ENCODE results near the gene NMNAT2. TPM values are rescaled to one million over a fixed set of nuclear protein-coding genes. Genes with fewer than 3 reads are reported as not detected.

NMNAT2 gene
- total and polyA plus RNA-seq, 2 of the 8 experiments (the other 6 are each of a cell fraction or from before 2014, with no cell fraction given), result 6.5 to 20.9 TPM

DNA sequence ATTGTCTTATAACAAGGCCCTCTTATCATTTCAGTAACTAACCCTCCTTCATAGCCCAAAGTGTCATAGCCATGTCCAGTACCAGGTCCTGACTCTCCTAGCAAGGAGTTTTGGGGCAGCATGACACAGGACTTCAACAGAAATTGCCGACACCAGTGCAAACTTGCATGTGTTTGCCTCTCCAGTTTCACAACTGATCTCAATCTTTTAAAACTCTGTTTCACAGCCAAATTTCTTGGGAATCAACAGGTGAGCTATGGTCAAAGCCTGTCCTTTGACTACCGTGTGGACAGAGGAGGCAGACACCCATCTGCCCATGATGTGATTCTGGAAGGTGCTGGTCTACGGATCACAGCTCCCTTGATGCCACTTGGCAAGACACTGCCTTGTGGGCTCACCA, 195.3 kb downstream of the NMNAT2 start:
- no peak overlapping the region for H2AFZ ChIP-seq (ENCODE audit: low read length)
- H3K18ac ChIP-seq (ENCODE audit: extremely low read depth, low read length), result no peak overlapping the region
- H2BK5ac ChIP-seq (ENCODE audit: low read depth, low read length), result no peak overlapping the region
- H4K8ac ChIP-seq (ENCODE audit: extremely low read depth, insufficient read depth, low read length), result no peak overlapping the region
- WGBS, 2 experiments (ENCODE audit: extremely low coverage in 1 of 2, insufficient coverage in 1 of 2, insufficient read length in 1 of 2, insufficient replicate concordance in 2 of 2, low coverage in 1 of 2, low lambda C conversion rate in 2 of 2, missing lambda C conversion rate in 1 of 2), result 96% methylated on average over 3 of the region's 3 CpGs; no CpG with 5 or more reads in 1 of the 2 experiments
- H3K79me1 ChIP-seq (ENCODE audit: low read depth, low read length), result no peaks in the 10 kb centered on the region
- H3K23ac ChIP-seq (ENCODE audit: insufficient read length), result no peak overlapping the region
- H3K4me3 ChIP-seq (ENCODE audit: extremely low read depth in 1 of 4, insufficient read depth in 2 of 4, low read depth in 3 of 4, low read length in 4 of 4), result no peak overlapping the region
- no peak overlapping the region for H2BK12ac ChIP-seq (ENCODE audit: low read depth, low read length)
- no peaks in the 10 kb centered on the region; a peak in 1 of 7 replicates for H3K27me3 ChIP-seq (replicated peaks in 1 of 4; ENCODE audit: control insufficient read depth in 3 of 4, extremely low read depth in 1 of 4, insufficient read depth in 3 of 4, low read length in 3 of 4)
- FAIRE-seq, result no peak
- no peak overlapping the region for H3K4ac ChIP-seq (replicated peaks; ENCODE audit: insufficient read length, low read depth, low read length)
- no peak overlapping the region for H2BK120ac ChIP-seq (replicated peaks; ENCODE audit: low read depth, low read length)
- no peak overlapping the region for H2BK20ac ChIP-seq (ENCODE audit: low read length)
- no peak for DNase-seq (ENCODE audit: low read depth in 1 of 2, low spot score in 2 of 2)
- no peak overlapping the region for H2AK5ac ChIP-seq (ENCODE audit: low read depth, low read length)
- no peak overlapping the region for H3K4me2 ChIP-seq (ENCODE audit: insufficient read depth in 1 of 2, low read depth in 2 of 2, low read length in 2 of 2)
- no peak overlapping the region for H3K14ac ChIP-seq (ENCODE audit: insufficient read length)
- no peaks in the 10 kb centered on the region for H3K36me3 ChIP-seq (ENCODE audit: control insufficient read depth in 2 of 4, insufficient read depth in 4 of 4, low read length in 3 of 4)
- H4K20me1 ChIP-seq (replicated peaks in 1 of 2; ENCODE audit: control insufficient read depth in 1 of 2, insufficient read depth in 2 of 2, low read length in 2 of 2), result no peaks in the 10 kb centered on the region
- H3K27ac ChIP-seq (ENCODE audit: low read depth, low read length), result no peak overlapping the region
- H3K79me2 ChIP-seq (ENCODE audit: control insufficient read depth in 1 of 2, insufficient read depth in 2 of 2, low read length in 2 of 2), result no peaks in the 10 kb centered on the region
- H3K4me1 ChIP-seq (replicated peaks in 1 of 4; ENCODE audit: control insufficient read depth in 3 of 4, insufficient read depth in 4 of 4, low read length in 3 of 4), result peaks cover 0 to 17% (median 8%) of the 10 kb centered on the region in 4 experiments; a peak in 5 of 7 replicates
- H4K91ac ChIP-seq (replicated peaks; ENCODE audit: insufficient read length, low read length), result no peak overlapping the region
- ChIA-PET CTCF (ENCODE audit: partially characterized antibody) (interaction anchor here (0.7 to 2.1 kb wide), 3 partner anchors 12 to 366 kb away, joined by 4 to 6 read pairs (median 5); no protein-coding TSS in a partner anchor), POLR2A (ENCODE audit: partially characterized antibody) (interaction anchor here (0.6 kb wide), 1 partner anchor 285 kb away, joined by 3 read pairs; no protein-coding TSS in a partner anchor)
- no peaks in the 10 kb centered on the region for H3K9me3 ChIP-seq (ENCODE audit: insufficient read depth in 2 of 2, low read depth in 1 of 2, low read length in 1 of 2)
- no peak overlapping the region for H3K9ac ChIP-seq (replicated peaks in 1 of 4; ENCODE audit: extremely low read depth in 1 of 4, low read depth in 3 of 4, low read length in 3 of 4)
- no peaks in the 10 kb centered on the region for H3K23me2 ChIP-seq (ENCODE audit: low read depth, low read length)
- H2BK15ac ChIP-seq (ENCODE audit: low read length), result no peak overlapping the region
- no peak overlapping the region for H3K56ac ChIP-seq (replicated peaks; ENCODE audit: insufficient read length, low read depth, low read length)
- H4K5ac ChIP-seq (ENCODE audit: insufficient read length, low read depth, low read length), result no peak overlapping the region
- TF ChIP-seq TEAD4 (IDR thresholded peaks at IDR 0.05; ENCODE audit: low read depth, low read length) (no peak), RNF2 (IDR thresholded peaks at IDR 0.05; ENCODE audit: borderline replicate concordance, low read depth, low read length, missing control alignments, poor library complexity, severe bottlenecking) (no peak), MAFK (IDR thresholded peaks at IDR 0.05; ENCODE audit: low read depth, low read length) (no peak), SUZ12 (IDR thresholded peaks at IDR 0.05; ENCODE audit: low read length) (no peak), TAF7 (optimal IDR thresholded peaks at IDR 0.05; ENCODE audit: borderline replicate concordance, low read depth, low read length) (no peak), SIRT6 (IDR thresholded peaks at IDR 0.05; ENCODE audit: low read length) (no peak), JUN (IDR thresholded peaks at IDR 0.05; ENCODE audit: low read depth, low read length) (no peak), GTF2F1 (IDR thresholded peaks at IDR 0.05; ENCODE audit: borderline replicate concordance, low read depth, low read length) (no peak), TBP (IDR thresholded peaks at IDR 0.05; ENCODE audit: low read depth, low read length) (no peak)
- TF ChIP-seq, protein P1, sequence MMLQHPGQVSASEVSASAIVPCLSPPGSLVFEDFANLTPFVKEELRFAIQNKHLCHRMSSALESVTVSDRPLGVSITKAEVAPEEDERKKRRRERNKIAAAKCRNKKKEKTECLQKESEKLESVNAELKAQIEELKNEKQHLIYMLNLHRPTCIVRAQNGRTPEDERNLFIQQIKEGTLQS (IDR thresholded peaks at IDR 0.05; ENCODE audit: insufficient read depth, low read depth, low read length), result no peak
- TF ChIP-seq, protein P2, sequence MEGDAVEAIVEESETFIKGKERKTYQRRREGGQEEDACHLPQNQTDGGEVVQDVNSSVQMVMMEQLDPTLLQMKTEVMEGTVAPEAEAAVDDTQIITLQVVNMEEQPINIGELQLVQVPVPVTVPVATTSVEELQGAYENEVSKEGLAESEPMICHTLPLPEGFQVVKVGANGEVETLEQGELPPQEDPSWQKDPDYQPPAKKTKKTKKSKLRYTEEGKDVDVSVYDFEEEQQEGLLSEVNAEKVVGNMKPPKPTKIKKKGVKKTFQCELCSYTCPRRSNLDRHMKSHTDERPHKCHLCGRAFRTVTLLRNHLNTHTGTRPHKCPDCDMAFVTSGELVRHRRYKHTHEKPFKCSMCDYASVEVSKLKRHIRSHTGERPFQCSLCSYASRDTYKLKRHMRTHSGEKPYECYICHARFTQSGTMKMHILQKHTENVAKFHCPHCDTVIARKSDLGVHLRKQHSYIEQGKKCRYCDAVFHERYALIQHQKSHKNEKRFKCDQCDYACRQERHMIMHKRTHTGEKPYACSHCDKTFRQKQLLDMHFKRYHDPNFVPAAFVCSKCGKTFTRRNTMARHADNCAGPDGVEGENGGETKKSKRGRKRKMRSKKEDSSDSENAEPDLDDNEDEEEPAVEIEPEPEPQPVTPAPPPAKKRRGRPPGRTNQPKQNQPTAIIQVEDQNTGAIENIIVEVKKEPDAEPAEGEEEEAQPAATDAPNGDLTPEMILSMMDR (IDR thresholded peaks at IDR 0.05; ENCODE audit: control extremely low read depth in 1 of 3, insufficient read depth in 1 of 3, low read depth in 1 of 3, low read length in 3 of 3), result no peak
